ENCODE measurements around the gene RPS5.
"Not testable (repeated sequence)": the region's sequence is repeated elsewhere in the genome, so short reads cannot be mapped to it uniquely, and the experiment has no call there.

Gene RPS5

DNA sequence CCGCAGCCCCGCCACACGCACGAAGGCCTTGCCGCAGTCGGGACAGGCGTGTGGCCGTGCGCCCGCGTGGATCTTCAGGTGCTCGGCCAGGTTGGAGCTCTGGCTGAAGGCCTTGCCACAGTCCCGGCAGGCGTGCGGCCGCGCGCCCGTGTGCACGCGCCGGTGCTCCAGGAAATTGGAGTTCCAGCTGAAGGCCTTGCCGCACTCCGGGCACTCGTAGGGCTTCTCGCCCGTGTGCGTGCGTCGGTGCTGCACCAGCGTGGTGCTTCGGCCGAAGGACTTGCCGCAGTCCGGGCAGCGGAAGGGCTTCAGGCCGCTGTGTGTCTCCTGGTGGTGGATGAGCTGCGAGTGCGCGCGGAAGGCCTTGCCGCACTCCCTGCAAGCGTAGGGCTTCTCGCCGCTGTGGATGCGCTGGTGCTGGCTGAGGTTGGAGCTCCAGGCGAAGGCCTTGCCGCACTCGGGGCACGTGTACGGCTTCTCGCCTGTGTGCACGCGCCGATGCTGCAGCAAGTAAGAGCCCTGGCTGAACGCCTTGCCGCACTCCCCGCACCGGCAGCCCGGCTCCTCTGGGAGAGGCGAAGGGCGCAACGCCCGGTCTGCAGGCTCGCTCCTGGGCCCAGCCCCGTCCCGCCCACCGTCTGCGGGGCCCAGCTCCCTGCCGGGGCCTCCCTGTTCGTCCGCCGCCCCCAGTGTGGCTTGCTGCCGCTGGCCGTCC, 30.1 kb upstream of the RPS5 start:
- DNase-seq = no peak

DNA sequence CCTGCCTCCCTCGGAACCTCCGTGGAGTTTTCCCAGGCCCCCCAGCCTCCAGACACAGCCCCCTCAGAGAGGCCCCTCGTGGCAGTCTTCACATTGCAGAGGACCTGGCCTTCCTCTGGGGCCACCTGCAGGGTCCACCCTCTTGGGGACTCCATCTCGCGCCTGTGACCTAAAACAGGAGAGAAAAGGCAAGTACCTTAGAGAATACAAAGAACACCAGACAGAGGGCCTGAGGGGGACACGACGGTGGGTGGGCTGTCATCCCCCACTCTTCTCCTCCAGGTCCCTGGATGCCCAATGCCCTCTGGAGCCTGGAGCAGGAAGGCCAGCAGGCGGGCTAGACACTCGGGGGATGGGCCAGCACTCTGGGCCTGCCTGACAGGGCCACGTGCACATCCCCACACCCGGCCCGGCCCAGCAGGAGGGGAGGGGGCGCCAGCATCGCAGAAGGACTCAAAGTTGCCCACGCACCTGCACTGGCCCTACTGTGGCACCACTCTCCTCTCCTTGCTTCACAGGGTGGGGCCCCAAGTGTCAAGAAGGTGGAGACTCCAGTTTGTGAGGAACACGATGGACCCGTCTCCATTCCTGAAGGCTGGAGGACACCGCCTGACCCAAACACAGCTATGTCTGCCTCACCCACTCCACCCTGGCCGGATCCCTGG, 29.5 kb upstream of the RPS5 start:
- no peak for DNase-seq

DNA sequence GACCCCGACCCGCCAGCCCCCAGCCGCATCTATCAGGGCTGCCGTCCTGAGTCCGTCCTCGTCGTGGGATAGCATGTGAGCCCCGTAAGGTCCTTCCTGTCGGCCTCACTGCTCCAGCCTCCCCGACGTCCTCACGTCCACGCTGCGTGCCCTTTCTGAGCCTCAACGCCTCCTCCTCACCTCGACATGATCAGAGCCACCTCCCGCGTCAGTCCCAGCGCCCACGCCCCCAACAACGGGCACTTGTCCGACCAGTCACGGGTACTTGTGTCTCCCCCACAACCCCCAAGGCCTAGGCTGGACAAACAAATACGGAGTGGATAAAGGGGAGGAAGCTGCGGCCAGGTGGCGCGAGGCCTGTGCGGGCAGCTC, 25.2 kb upstream of the RPS5 start:
- peak; percentile 48 for DNase-seq

DNA sequence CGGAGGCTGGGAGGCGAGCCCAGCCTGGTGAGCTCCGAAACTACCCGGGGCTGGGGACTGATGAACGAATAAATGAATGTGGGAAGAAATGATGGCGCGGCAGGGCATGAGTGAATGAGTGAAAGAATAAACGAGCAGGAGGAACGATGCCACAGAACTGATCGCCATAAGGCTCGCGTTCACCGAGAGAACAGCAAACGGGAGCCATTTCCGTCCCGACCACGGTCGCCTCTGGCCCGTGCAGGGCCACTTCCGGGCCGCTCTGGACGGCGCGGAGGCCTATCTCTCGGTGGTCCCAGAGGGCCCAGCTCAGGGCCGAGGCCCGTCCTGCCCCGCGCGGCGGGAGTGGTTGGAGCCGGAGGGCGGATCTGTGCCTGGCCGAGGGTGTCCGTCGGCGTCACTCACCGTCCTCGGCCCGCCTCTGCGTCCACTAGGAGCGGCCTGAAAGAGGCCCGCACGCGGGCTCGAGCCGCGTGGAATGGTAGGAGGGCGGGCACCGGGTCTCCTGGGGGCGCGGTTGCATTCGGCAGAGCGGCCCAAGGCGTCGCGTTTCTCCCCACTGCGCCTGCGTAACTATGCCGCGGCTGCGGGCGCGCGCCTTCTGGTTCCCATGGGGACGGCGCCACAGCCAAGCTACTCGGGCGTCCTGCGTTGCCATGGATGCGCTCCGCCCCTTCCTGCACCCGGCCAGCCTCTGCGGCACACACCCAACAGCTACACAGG, 24.6 kb upstream of the RPS5 start, which contains the start of gene ZNF497:
Gene ZNF497, minus strand, starts transcription at position 480 of the 723 bp plus-strand sequence. CDS start 5,116 bp downstream, outside the sequence.
- peak; percentile 97 for DNase-seq

DNA sequence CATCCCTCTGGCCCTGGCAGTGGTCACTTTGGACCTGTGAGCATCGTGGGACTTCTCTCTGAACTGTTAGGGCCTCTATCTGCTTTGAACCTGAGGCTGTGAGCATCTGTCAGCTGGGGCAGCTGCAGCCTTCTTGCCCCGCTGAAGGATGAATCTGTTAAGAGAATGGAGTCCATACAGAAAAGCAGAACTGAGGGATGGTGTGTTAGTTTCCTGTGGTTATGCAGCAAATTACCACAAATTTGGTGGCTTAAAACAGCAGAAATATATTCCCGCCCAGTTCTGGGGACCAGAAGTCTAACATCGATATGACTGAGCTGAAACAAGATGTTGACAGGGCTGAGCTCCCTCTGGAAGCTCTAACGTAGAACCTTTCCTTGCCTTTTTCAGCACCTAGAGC, 22.9 kb upstream of the RPS5 start:
- DNase-seq = no peak

DNA sequence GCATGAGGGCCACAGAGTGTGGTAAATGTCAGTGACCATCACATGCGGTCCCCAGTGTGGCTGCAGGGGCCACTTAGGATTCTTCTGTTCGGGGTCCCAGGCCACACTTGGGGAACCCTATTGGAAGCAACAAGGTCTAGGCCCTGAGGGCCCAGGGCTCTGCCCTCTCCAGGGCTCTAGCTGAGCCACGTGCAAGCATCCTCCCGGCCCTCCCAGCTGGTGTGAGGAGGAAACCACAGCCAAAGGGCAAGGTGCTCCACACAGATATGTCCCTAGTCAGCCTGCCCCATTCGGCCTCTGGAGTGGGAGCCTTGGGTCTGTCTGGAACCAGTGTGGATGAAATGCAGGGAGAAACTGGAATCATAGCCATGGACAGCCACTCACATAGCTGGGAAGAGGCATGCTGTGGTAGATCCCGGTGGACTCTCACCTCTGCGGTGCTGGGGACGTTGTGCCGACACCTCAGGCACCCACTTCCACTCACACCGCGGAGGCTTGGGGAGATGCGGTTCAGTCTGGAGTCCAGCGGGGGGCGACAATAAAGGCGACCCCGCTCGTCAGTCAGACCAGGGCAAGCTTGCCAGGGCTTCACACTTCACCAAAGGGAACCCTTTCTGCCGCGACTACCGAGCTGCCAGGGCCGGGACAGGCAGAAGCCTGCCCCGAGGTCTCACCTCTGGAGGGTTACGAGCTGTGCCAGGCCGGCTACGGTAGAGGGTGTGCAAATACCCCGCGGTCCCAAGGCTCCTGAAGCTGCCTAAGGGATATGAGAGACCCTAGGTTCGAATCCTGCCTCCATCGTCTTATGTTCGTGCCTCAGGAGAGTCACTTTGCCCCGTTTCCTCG, 20.3 kb upstream of the RPS5 start:
- no peak for DNase-seq

DNA sequence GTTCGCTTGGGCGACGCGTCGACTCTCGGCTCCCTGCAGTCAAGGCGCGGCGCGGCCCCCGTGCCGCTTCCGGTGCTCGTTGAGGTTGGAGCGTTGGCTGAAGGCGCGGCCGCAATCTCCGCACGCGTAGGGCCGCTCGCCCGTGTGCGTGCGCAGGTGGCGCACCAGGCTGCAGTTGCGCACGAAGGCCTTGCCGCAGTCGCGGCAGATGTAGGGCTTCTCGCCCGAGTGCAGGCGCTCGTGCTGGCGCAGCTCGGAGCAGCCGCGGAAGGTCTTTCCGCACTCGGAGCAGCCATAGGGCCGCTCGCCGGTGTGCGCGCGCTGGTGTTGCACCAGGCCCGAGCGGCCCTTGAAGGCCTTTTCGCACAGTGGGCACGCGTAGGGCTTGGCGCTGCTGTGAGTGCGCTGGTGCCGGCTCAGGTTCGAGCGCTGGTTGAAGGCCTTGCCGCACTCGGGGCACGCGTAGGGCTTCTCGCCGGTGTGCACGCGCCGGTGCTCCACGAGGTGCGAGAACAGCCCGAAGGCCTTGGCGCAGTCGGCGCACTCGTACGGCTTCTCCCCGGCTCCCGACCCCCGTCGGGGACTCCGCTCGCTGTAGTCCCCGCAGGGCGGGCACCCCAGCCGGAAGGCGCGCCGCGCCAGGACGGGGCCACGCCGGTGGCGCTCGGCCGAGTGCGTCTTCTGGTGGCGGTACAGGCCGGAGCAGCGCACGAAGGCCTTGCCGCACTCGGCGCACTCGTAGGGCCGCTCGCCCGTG, 19.2 kb upstream of the RPS5 start:
- DNase-seq = no peak

DNA sequence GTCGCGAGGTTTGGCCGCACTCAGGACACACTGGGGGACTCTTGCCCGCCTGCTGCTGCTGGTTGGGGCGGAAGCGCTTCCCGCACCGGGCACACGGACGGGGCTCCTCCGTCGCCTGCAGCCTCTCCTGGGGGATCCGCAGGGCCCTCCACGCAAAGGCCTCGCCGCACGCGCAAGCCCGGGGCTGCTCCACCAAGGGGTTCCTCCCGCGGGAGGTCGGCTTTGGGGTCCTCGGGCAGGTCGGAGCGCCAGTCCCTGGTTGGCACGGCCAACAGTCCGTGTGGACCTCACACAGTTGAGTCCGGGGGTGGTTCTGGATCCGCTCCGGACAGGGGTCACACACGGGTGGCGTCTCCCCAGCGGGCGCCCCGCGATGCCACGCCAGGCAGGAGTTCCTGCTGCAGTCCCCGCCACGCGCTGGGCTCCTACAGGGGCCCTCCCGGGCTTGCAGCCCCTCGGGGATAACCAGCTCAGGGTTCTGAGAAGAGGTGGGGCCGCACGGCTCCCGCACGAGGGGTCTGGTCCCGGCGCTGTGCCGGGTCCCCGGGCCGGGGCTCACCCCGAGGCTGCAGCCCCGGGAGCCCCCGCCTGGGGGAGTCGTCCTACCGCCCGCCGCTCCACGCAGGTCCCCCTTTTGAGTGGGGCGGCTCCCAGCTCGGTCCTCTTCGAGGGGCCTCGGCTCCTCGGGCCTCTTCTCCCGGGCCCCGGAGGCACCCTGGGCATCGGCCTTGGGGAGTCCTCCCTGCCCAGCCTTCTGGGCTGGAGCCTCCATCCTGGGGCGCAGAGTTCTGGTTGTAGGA, 18.3 kb upstream of the RPS5 start:
- no peak for DNase-seq

DNA sequence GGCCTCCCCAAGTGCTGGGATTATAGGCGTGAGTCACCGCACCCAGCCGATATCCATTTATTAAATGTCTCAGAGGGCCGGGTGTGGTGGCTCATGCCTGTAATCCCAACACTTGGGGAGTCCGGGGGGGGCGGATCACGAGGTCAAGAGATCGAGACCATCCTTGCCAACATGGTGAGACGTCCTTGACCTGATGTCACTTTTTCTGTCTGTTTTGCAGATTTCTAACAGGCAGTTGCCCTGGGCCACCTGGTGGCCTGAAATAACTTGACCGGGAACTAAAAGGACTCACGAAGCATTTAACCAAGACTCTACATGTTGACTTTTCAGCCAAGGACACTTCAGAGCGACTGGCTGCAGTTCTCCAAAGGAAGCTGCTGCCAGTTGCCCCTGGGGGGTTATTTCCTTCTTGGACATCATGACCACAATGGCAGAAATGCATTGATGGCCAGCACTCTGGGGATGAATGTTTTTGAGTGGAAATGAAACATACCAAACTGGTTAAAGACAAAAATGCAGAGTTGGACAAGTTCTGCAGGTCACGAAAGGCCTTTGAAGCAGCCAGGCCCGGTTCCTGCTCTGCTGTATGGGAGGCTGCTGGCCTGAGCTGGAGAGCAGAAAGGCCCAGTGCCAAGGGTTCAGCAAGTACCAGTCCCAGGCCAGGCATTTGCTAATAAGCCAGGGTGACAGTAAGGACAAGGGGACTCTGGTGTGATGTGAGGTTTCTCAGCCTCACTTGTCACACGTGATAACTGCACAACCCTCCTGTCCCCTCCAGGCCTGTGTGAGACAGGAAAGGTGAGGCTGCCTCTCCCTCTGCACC, 14.5 kb upstream of the RPS5 start:
- no peak for DNase-seq

DNA sequence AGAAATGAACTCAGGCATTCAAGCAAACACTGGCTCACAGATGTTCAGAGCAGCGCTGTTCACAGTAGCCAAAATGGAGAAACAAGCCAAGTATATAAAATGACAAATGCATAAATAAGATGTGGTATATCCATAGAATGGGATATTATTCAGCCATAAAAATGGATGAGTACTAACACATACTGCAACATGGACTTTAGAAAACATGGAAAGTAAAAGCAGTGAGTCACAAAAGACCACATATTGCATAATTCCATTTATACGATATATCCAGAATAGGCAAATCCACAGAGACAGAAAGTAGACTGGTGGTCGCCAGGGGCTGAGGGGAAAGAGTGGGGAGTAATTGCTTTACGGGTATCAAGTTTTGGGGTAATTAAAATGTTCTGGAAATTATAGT, 12.9 kb upstream of the RPS5 start:
- DNase-seq = no peak

DNA sequence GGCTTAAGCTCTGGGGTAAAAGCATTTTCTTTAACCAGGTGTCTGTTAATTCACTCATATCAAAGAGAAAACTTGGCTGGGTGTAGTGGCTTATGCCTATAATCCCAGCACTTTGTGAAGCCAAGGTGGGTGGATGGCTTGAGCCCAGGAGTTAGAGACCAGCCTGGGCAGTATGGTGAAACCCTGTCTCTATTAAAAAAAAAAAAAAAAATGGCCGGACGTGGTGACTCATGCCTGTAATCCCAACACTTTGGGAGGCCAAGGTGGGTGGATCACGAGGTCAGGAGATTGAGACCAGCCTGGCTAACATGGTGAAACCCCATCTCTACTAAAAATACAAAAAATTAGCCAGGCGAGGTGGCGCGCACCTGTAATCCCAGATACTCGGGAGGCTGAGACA, 10.3 kb upstream of the RPS5 start:
- DNase-seq = not testable (repeated sequence)

DNA sequence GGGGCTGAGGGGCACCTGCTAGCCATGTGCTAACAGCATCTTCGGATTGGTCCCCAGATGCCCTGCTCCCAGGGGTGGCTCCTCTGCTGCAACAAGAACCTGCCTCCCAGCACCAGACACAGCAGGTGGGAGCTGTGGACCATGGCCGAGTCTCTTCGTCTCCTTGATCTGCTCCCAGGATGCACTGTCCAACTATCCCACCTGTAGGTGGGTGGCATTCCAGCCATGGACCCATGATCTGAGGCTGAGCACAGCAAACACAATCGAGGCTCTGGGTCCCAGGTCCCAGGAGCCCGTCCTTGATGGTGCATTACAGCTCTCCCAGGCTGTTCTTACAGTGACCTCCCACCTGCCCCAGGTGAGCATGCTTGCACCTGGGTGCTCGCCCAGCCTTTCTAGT, 7.8 kb upstream of the RPS5 start:
- no peak for DNase-seq

DNA sequence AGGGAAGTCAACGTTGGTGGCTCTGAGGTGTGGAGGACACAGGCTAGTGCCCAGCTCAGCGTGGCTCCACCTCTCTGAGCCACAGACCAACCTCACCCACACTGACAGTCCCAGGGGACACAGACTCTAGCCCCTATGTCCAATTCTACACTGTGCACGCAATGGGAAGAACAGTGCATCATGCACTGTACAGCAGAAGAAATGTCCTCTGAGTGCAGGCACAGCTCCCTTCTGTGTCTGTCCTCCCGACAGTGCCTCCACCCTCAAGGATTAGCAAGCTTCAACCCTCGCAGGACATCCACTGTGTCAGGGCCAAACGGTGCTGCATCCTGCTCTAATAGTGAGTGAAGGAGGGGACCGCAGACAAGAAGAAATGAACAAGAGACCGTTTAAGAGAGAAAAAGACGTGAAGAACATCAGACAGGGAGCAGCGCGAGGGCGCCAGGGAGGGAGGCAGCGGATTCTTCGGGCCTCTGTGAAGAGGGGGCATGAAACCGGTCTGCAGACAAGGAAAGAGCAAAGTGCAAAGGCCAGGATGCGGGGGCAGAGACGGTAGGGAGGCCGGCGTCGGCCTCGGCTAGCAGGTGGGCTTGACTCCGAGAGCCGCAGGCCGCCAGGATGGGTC, 6.9 kb upstream of the RPS5 start:
- no peak for DNase-seq

DNA sequence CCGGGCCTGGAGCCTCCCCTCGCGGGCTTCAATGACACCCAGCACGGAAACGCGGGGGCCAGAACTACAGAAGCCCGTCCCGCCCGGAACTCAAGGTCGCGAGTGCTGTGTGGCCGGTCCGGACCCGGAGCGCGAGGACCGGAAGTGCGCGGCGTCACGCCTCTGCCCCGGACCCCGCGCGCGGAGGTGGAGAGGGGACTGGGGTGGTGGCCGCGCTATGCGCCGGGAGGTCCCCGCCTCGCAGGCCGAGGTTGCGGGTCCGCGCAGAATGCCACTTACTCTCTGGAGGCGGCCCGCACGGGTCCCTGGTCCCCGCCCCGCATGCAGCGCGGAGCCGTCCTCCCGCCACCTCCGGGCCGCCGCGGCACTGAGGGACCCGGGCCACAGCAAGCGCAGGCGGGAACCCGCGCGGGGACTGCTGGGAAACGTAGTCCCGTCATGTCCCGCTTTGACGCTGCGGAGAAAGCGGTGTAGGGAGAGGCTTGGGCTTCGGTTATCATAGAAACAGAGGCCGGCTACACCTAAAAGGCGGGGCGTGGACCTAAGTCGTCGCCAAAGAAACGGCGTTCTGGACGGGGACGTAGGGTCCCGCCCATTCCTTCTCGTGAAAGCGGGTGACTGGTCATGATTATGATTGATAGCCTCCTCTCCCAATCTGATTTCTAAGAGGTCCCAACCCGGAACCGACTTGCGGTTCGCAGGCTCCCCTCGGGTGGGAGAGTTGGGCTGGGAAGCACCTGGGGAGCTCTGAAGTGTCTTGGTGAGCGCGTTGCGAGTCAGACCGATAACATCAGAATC, 6.2 kb upstream of the RPS5 start, which contains the start of gene ZNF837:
Gene ZNF837, minus strand, starts transcription at position 369 of the 798 bp plus-strand sequence. CDS start 11,698 bp downstream, outside the sequence.
- DNase-seq = peak; percentile 96

DNA sequence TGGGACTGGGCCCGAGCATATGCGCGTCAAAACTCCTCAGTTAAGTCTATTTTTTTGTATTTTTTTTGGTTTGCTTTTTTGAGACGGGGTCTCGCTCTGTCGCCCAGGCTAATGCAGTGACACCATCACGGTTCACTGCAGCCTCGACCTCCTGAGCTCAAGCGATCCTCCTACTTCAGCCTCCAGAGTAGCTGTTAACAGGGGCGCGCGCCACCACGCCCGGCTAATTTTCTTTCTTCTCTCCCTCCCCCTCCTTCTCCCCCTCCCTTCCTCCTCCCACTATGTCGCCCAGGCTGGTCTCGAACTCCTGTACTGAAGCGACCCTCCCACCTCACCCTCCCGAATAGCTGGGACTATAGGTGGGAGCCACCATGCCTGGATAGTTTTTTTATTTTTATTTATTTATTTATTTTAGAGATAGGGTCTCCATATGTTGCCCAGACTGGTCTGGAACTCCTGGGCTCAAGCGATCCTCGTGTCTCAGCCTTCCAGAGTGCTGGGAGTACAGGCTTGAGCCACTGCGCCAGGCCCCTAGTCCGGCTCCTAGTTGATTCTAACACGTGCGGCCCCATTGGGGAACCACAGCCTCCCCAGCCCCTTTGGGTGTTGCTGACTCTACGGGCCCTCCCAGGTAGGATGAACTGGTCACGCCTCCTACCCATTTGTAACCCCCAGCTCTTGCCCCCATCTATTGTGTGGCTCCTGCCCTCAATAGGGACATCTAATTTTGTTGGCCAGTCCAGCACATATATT, 5.4 kb upstream of the RPS5 start:
- DNase-seq = peak; percentile 15

DNA sequence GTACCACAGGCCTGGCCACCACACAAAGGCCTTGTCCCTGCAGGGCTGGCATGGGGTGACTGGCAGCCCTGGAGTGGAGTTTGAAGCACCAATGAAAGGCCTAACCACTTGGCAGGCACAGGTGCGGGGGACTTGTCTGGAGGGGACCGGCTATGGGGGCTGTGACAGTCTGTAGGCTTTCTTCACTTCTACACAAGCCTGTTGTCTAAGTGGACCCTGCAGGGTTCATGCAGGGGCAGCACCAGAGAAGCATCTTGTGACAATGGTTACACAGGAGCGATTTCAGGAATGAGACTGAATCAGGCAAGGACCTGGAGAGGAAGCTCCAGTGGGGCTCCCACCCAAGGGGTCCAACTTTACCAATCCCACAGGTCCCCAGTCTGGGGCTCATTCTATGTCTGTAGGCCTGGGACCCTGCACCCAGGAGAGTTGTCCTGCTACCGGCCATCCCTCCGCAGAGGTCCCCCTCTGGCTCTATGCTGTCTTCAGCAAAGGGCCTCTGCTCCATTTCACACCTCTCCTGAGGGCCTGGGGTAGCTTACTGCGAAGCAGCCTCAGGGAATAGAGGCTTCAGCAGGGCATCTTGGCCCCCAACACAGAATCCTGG, 4.0 kb upstream of the RPS5 start:
- no peak for DNase-seq

DNA sequence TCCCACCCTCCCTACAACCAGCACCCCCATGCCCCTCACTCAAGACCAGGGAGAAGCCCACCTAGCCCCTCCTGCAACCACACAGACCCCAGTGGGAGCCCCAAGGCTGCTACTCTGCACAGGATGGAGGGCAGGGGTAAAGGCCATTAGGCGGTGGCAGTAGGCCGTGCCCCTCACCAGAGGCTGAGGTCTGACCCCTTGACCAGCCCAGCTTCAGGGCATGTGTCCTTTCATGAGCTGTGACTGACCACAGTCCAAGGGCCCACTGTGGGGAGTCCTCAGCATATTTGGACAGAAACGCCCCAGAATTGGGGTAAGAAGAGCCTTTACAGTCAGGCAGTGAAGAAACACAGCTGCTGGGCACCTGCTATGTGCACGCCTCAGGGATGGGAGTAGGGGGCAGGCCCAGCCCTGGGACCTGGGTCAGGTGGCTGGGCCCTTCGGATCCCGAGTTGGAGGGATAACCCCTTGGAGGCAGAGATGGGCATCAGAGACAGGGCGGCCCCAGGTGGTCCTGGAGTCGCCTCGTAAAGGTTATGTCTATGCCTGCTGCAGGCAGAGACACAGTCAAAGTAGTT, 1.7 kb upstream of the RPS5 start:
- DNase-seq = no peak

Measured in stimulated activated CD4-positive, alpha-beta T cell treated with anti-CD3 and anti-CD28 coated beads, Interleukin-4, amount 100 ng/mL, for 1 hour (primary cell).